ENCODE measurements around the gene NCK2. TPM values are rescaled to one million over a fixed set of nuclear protein-coding genes. Genes with fewer than 3 reads are reported as not detected.

NCK2 gene
- total RNA-seq, 1 experiment from 2014 or later, result 26.7 TPM

DNA sequence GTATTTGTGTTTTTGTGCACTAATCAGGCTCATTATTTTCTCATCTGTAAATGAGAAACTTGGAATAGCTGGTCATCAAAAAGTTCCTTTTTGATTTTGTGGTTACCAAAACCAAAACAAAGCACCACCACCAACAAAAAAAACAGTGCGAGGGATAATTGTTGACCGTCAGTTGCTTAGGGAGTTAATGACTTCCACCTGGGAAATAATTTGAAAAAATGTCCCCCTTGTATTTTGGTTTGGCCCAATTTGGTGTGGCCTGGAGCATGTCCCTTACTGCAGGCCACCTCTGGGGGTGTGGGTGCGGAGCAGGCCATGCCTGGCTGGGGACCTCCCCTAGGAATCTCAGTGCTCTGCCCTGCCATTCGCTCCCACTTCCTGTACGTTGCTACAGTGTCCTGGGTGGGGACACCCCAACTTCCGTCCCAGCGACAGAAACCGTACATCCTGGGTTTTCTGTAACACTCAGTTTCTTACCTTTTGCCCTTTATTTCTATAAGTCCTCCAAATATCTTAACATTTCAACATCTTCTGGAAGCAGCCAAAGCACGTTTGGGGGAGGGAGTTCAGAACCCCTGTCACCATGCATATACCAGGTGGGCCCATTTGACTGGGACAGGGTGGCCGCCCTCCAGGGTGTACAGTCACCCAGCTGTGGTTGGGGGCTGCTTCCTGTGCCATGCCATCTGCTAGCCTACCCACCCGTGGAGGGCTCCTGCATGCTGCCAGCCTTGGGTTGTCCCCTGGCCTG lies 31.3 kb downstream of the NCK2 start:
- CTCF ChIA-PET, result no interaction called here
- TF ChIP-seq ZFX (IDR thresholded peaks at IDR 0.05) (no peak), SRF (IDR thresholded peaks at IDR 0.05; ENCODE audit: low read depth) (no peak), TCF7L2 (IDR thresholded peaks at IDR 0.05; ENCODE audit: borderline replicate concordance, extremely low read depth, insufficient read depth, insufficient read length) (no peak), CBX3 (IDR thresholded peaks at IDR 0.05; ENCODE audit: low read depth) (no peak), SIN3A (IDR thresholded peaks at IDR 0.05; ENCODE audit: low read depth) (no peak), ELF1 (IDR thresholded peaks at IDR 0.05; ENCODE audit: borderline replicate concordance, low read depth) (no peak), JUND (IDR thresholded peaks at IDR 0.05) (no peak), CEBPB (IDR thresholded peaks at IDR 0.05; ENCODE audit: low read depth) (no peak)
- TF ChIP-seq, protein P1, sequence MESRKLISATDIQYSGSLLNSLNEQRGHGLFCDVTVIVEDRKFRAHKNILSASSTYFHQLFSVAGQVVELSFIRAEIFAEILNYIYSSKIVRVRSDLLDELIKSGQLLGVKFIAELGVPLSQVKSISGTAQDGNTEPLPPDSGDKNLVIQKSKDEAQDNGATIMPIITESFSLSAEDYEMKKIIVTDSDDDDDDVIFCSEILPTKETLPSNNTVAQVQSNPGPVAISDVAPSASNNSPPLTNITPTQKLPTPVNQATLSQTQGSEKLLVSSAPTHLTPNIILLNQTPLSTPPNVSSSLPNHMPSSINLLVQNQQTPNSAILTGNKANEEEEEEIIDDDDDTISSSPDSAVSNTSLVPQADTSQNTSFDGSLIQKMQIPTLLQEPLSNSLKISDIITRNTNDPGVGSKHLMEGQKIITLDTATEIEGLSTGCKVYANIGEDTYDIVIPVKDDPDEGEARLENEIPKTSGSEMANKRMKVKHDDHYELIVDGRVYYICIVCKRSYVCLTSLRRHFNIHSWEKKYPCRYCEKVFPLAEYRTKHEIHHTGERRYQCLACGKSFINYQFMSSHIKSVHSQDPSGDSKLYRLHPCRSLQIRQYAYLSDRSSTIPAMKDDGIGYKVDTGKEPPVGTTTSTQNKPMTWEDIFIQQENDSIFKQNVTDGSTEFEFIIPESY (IDR thresholded peaks at IDR 0.05; ENCODE audit: extremely low read depth, insufficient replicate concordance, low read length), result no peak
- TF ChIP-seq, protein P2, sequence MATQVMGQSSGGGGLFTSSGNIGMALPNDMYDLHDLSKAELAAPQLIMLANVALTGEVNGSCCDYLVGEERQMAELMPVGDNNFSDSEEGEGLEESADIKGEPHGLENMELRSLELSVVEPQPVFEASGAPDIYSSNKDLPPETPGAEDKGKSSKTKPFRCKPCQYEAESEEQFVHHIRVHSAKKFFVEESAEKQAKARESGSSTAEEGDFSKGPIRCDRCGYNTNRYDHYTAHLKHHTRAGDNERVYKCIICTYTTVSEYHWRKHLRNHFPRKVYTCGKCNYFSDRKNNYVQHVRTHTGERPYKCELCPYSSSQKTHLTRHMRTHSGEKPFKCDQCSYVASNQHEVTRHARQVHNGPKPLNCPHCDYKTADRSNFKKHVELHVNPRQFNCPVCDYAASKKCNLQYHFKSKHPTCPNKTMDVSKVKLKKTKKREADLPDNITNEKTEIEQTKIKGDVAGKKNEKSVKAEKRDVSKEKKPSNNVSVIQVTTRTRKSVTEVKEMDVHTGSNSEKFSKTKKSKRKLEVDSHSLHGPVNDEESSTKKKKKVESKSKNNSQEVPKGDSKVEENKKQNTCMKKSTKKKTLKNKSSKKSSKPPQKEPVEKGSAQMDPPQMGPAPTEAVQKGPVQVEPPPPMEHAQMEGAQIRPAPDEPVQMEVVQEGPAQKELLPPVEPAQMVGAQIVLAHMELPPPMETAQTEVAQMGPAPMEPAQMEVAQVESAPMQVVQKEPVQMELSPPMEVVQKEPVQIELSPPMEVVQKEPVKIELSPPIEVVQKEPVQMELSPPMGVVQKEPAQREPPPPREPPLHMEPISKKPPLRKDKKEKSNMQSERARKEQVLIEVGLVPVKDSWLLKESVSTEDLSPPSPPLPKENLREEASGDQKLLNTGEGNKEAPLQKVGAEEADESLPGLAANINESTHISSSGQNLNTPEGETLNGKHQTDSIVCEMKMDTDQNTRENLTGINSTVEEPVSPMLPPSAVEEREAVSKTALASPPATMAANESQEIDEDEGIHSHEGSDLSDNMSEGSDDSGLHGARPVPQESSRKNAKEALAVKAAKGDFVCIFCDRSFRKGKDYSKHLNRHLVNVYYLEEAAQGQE (IDR thresholded peaks at IDR 0.05; ENCODE audit: low read depth), result no peak
- peaks cover 20% of the 10 kb centered on the region for H3K79me2 ChIP-seq (ENCODE audit: insufficient read depth, low read length)

More for the DNA sequence above, 31.3 kb downstream of the NCK2 start:
- Histone ChIP-seq H3K27ac (ENCODE audit: low read depth, low read length) (no peak overlapping the region), H3K4me2 (ENCODE audit: low read length) (no peak overlapping the region), H3K4me1 (ENCODE audit: control insufficient read depth in 1 of 2, insufficient read depth in 2 of 2, low read length in 2 of 2) (no peaks in the 10 kb centered on the region; a peak in 1 of 4 replicates), H3K36me3 (ENCODE audit: control insufficient read depth in 1 of 2, insufficient read depth in 2 of 2, low read length in 2 of 2) (no peaks in the 10 kb centered on the region), H4K20me1 (ENCODE audit: insufficient read depth) (0 out of 2 replicates have a peak, but pooled peaks cover 4% of the 10 kb centered on the region), H3K27me3 (ENCODE audit: insufficient read depth, low read length) (no peaks in the 10 kb centered on the region), H3K9me3 (ENCODE audit: control insufficient read depth in 1 of 2, insufficient read depth in 1 of 2, low read depth in 1 of 2, low read length in 2 of 2) (no peaks in the 10 kb centered on the region), H3K9ac (ENCODE audit: low read length) (no peak overlapping the region), H3K9me2 (ENCODE audit: insufficient read depth) (no peaks in the 10 kb centered on the region), H2AFZ (ENCODE audit: low read depth, low read length, poor library complexity, severe bottlenecking) (no peak overlapping the region), H3K4me3 (replicated peaks in 1 of 2; ENCODE audit: low read depth in 1 of 2, low read length in 2 of 2) (no peak overlapping the region)
- ATAC-seq, result no peak
- DNase-seq (ENCODE audit: low read depth, low spot score), result no peak
- intact Hi-C loops (cut with micrococcal nuclease), result no loop called here
- BruUV-seq (replicated peaks), result no TSS peak
- RAD21 ChIA-PET (ENCODE audit: low non-redundant PET in 1 of 2, low total read pairs in 2 of 2, uncharacterized antibody in 2 of 2, unreplicated experiment in 2 of 2), result no interaction called here
- POLR2A ChIA-PET, result no interaction called here
